Astrocyte of the spinal cord (primary cell): Measurements from ENCODE around the gene ZWINT.

Experiments
- DNase-seq: peaks from one replicate; pipeline ENCODE4 v3.0.0; 2011; ENCODE audit warnings: low read depth, low spot score
- H3K4me3 ChIP-seq: 2 replicates; pipeline ENCODE4 v1.5.1; 2011; ENCODE audit warnings: low read depth, mild to moderate bottlenecking, low read length, moderate library complexity
- CTCF ChIP-seq: IDR thresholded peaks from 2 replicates; pipeline ENCODE4 v1.5.1; 2012; ENCODE audit warnings: low read depth, mild to moderate bottlenecking, low read length, inconsistent platforms
- in situ Hi-C: cut with HindIII; loops from 2 replicates; pipeline ENCODE4 v1.10.0; 2017; ENCODE audit warnings: low sequenced_read_pairs

ZWINT gene

DNA sequence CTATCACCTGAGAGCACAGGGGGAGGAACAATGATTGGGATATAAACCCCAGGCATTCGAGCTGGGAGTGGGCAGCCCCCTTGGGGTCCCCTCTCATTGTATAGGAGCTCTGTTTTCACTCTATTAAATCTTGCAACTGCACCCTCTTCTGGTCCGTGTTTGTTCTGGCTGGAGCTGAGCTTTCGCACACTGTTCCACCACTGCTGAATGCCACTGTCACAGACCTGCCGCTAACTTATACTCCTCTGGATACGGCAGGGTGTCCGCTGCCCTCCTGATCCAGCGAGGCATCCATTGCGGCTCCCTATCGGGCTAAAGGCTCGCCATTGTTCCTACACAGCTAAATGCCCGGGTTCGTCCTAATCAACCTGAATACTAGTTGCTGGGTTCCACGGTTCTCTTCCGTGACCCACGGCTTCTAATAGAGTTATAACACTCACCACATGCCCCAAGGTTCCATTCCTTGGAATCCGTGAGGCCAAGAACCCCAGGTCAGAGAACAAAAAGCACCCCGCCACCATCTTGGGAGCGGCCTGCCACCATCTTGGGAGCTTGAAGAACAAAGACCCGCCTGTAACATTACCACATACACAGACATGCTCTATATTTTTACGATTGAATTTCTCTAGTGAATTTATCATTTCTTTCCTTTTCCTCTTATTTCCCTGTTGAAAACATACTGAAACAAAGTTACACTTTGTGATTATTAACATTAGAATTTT, 9.0 kb downstream of the ZWINT start:
- H3K4me3 ChIP-seq: no peak overlapping the region
- DNase-seq: no peak
- no peak for TF ChIP-seq CTCF
- in situ Hi-C loops: no loop called here

DNA sequence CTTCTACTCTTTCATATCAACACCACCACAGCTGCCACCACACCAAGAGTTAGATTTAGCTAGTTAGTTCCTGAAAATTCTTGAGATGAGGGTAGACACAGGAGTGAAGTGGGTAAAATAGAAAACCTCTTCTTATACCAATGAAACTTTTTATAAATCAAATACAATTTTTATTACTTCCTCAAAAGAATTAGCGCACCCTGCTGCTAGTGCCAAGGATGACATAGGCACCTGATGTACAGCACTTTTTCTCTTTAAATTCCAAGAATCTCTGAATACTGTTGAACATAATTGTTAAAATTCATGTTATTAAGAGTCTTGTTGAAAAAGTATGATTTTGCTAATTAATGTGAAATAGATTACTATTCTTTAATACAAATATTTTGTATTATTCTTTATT, 11.4 kb downstream of the ZWINT start:
- no peak for TF ChIP-seq CTCF
- in situ Hi-C loops: no loop called here
- no peak overlapping the region for H3K4me3 ChIP-seq
- DNase-seq: no peak

- H3K4me3 ChIP-seq: no peak overlapping the region
- in situ Hi-C loops: no loop called here
- no peak for TF ChIP-seq CTCF
- DNase-seq: no peak
Measured at GRCh38 chr10:56348101-56348500, 13.0 kb downstream of the ZWINT start.

GRCh38 chr10:56346845-56347415, 14.1 kb downstream of the ZWINT start:
- in situ Hi-C loops: no loop called here

DNA sequence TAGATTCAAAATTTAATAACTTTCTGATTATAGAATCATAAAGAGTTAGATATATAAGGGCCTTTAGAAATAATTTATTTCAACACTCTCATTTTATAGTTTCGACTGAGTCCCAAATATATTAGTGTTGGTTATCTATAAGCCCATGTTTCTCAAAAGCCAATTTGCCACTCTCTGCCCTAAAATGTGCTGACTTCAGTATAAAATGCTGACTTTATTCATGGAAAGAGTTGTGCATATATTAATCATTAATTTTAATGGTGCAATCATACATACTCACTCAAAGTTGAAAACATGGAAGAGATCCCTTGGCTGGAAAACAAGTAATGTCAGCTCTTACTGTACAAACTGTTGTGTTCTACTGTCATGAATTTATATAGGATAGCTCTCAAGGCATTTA, 19.4 kb downstream of the ZWINT start:
- no peak overlapping the region for H3K4me3 ChIP-seq
- in situ Hi-C loops: no loop called here
- no peak for DNase-seq
- TF ChIP-seq CTCF: no peak

More at GRCh38 chr10:56346845-56347415, 14.1 kb downstream of the ZWINT start:
- no peak overlapping the region for H3K4me3 ChIP-seq
- TF ChIP-seq CTCF: no peak
- peak; percentile 4 for DNase-seq

DNA sequence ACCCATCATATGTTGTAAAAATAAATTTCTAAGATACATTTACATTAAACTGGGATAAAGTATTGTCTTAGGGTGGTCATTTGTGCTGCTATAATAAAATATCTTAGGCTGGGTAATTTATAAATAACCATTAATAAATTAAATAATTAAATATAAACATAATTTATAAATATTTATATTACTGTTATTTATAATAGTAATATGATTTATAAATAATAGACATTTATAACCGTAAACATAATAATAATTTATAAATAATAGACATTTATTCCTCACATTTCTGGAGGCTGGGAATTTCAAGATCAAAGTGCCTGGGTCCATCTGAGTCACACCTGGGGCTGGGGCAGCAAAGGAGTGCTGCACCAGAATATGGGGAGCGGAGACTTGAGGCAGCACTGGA, 31.1 kb downstream of the ZWINT start:
- no peak for TF ChIP-seq CTCF
- no peak overlapping the region for H3K4me3 ChIP-seq
- in situ Hi-C loops: no loop called here
- DNase-seq: no peak
